Fibroblast of gingiva (primary cell): Measurements from ENCODE around the gene ABCC8.

ENCODE experiments used
- DNase-seq: peaks from one replicate; pipeline ENCODE4 v3.0.0-alpha.2; 2011; ENCODE audit warnings: low read depth

Gene ABCC8

DNA sequence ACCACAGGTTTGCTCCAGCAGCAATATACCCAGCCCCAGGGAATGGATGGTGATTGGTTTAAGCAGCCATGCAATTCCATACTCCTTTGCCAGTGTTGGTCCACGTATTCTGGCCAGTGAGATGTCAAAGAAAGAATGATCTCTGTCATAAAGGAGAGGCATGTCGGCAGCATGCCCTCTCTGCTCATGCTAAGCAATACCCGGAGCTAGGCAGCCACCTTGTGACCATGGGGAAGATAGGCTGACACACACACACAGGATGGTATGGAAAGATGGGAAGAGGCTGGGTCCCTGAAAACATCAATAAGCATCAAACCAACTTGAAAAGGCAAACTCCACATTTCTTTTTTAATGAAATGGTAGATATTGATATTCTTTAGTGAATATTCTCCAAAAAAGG, 5.1 kb downstream of the ABCC8 start:
- DNase-seq: no peak

DNA sequence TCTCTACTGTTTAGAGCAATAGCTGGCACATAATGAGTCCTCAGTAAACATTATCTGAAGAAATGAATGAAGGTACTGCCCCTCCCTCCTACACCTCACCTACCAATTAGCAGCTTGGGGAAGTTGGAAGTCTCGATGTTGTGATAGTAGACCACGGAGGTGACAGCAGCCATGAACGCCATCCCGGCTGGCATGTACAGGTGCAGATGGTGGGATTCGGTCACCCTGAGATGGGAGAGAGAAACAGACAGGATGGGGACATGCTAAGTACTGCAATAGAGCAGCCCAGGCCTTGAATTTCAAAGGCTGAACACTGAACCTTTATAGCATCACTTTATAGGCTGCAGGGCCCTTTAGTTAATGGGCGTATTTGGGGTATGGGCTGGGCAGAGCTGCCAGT, 6.6 kb downstream of the ABCC8 start:
- no peak for DNase-seq

DNA sequence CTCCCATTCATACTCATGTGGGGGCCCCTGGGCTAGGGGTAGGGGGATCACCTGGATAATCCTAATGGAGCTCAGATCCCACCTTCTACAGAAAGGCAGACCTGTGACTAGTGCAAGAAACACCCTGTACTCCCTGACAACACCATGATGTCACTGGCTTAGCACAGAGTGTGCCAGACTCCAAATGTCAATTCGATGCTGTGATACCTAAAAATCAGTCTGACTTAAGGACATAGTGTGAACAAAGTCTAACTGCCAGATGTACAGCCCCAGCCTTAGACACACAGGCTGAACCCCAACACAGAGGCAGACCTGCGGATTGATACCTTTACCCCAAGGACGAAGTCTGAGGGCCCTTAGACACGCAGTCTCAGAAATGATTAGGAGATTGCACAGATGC, 8.5 kb downstream of the ABCC8 start:
- no peak for DNase-seq

DNA sequence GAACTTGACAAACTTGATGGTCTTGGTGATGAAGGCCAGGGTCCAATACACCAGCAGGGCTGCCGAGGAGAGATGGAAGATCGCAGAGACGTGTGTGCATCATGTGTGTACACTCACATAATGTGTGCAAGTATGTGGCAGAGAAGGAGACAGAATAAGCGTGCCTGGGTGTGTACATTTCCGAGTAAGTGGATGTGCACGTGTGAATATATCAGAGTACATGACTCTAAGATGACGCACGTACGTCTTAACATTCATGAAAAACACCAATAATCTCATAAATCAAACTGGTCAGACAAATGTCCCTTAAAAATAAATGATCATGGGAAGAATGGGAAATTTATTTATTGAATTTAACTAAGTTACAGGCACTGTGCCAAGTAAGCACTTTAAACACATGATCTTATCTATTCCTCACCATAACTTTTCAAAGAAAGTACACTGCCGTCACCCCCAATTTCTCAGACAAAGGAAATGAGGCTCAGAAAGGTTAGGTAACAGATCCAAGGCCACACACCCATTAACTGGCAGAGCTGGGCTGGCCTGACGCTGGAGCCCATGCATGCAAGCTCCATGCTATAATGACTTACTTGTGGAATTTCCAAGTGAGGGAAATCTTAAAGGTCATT, 13.0 kb downstream of the ABCC8 start:
- DNase-seq: no peak

DNA sequence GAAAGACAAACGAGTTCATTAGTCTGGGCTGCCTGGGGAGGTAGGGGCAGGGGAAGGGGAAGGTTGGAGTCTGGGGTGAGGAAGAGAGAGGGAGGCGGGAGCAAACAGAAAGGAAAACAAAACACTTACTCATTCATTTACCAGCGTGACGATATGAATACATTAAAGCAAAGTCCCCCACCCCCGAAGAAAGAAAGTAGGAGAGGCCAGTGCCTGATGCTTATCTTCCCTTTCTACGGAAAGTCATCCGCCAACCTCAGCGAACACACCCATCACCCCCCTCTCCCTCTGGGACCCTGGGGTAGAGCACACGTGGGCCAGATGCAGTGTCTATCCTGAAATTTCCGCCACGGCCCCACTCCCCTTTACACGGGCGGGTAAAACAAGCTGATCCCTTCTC, 13.7 kb downstream of the ABCC8 start:
- no peak for DNase-seq

DNA sequence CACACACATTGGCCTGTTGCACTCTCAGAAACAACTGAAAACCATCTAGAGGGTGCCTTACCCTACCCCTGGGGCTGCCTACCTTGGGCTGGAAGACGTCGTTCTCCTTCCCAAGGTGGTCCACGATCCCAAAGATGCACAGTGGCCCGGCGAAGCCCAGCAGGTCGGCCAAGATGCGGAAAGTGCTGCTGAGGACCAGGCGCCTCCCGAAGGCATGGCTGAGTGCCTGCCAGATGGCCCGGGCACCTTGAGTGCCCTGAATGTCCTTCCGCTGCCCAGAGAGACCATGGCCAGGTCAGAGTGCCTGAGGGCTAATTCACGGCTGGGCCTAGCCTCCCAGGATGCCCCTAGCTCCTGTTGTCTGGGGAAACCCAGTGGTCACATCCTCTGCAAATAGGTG, 16.2 kb downstream of the ABCC8 start:
- no peak for DNase-seq

DNA sequence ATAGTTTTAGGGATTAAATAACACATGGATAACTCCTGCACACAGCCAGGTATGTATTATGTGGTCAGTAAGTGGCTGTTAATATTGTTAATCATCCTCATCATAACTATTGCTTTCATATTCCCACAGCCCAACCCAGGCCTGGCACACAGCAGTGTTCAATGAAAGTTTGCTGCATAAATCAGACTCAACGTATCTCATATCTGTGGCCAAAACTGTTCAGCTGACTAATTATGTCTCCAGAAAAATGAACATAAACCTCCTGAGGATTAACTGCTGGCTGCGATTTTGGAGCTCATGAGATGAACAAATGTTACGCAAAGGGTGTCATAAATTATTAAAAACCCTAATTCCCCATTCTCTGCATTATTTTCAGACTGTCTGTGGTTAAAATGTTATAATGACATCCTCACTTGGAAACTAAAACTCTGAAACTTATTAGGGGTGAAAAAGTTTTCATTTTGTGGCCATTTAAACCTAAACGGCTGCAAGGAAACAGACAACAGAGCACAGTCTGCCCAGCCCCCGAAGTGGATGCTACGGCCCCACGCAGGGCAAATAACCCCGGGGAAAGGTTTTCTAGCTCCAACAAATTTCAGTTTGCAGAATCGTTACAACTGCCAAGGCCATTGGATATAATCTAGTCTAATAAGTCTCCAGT, 17.3 kb downstream of the ABCC8 start:
- no peak for DNase-seq

DNA sequence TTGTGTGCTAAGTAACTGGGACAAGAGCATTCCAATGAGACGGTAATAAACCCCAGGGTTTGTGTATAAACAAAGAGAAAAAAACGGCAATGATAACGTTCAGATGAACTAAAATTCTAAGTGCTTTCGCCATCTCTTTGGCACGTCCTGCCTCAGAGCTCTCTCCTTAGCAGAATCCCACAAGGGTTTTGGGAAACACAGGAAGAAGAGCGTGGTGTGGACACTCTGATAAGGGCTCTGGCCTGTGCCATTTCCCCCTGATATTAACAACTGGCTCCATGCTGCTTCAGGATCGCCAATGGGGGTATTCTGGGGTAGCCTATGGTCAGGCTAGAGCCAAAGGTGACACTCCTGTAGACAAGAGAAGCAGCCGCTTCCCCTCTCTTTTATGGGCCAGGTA, 18.4 kb downstream of the ABCC8 start:
- no peak for DNase-seq

DNA sequence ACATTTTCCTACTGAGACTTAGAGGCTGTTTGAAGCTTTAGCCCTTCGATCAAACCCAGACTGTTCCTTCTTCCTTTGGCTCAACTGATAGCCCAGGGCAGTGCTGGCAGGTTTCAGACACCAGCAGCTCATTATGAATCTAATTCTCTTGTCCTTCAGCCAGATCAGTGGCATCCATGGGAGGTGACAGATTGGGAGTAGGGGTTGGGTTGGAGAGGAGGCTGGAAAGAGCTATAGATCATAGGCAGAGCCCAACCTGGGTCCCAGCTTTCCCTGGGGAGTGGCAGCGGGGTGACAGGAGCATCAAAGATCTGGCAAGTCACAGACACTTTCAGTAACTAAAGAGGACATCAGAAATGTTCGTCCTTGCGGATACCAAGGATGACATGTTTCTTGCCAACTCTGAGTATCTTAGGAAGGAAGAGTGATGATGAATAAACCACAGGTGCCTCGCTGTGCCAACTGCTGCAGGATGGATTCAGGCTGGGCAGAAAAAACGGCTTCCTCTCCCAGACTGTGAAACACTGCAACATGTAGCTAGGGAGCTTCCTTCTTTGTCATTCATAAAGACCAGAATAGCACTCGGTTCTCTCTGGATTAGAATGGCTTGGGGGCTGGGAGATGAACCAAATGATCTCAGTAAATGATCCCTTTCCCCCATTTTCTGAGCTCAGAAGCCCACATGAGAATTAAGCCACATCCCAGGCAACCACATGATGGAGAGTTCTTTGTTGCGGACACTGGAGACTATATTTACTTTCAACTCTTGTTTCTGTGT, 19.1 kb downstream of the ABCC8 start:
- no peak for DNase-seq

DNA sequence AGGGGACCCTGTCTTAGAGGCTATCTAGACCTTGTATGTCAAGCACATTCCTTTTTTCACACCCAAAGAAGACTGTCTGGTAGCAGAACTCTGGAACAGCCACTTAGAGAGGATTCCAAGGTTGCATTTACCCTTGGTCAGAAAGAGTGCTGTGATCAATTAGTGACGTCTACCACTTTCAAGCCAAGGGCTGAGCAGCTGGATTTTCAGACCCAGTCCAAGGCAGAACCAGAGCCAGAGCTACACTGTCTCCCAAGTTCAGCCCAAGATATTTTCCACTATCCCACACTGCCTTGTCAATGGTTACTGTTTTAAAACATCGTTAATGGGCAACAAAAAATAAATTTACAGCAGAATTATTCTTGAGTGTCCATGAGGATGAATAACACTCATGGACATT, 24.0 kb downstream of the ABCC8 start:
- DNase-seq: no peak

DNA sequence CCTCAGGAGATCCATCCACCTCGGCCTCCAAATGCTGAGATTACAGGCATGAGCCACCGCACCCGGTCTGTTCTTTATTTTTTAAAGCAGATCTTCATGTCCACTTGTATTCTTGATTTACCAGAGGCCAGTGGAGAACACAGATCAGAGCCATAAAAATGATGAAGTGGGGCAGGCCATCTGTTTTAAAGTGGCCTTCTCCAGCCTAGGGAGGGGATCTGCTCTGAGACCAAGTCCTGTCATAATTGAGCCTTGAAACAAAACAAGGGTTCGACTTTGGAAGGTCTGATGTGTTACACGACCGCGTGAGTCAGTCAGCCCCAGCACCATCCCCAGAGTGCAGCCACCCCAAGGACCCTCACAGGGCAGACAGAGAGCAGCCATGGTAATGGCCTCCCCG, 27.5 kb downstream of the ABCC8 start:
- no peak for DNase-seq

DNA sequence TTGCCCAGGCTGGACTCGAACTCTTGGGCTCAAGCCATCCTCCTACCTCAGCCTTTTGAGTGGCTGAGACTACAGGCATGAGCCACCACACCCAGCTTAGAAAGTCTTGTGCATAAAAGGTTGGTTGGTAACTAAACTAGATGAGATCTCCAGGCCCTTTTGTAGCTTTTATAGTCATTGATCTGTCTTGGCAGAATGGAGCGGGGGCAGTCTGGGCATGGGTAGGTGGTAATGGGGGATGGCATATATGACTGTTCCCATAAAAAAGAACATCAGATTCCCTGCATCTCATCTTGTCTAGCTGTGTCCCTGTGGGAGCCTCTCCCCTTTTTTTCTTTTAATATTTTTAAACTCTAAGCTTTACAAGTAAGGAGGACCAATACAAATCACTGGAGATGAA, 30.2 kb downstream of the ABCC8 start:
- no peak for DNase-seq

DNA sequence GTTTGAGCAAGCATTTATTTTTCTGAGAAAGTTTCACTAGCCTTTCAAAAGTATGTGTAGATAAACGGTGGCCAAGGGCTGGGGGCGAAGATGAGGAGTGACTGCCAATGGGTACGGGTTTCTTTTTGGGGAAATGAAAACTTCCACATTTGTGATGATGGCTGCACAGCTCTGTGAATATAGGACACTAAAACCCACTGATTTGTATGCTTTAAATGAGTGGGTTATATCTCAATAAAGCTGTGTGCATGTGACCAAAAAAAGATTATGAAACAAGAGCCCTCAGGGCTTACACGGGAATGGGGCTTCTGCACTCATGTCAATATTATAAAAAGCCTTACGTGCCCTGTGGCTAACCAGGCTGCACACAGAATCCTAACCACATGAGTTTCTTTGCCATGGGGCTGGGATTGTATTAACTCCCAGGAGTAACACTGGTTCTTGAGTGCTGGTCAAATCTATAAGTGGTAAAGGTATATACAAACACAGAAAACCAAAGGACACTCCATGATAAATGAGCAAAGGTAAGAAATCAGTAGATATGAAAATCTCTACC, 31.3 kb downstream of the ABCC8 start:
- DNase-seq: no peak

DNA sequence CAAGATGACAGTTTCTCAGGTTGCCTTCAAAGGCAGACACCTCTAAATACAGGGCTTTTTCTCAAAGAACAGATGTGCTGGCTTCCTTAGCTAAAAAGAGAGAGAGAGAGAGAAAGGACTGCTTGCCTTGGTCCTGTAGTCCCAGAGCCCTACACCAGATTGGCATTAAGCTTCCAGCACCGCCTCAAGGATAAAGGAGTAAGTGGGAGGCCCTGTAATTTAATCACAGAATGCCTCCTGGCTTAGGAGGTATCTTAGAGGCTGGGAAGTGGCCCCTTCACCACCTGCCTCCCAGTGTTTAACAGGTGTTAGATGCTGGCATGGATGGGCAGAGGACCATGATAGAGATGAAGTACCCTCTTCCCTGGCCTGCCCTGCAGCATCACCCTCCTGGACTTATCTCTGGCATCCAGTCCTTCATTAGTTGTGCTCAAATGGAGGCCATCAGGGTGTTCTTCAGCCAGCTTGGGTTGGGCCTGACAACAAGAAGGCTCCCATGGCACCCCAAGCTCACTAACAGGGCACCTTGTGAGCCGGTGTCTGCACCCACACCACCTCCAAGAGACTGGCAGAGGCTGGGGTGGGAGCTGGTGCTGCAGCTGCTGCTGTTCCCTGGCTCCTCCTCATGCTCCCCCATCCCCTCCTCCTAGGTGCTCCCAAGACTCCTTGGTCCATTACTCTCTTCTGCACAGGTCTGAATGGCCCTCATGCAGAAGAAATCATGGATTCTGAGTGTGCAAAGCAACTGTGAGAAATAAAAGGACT, 32.5 kb downstream of the ABCC8 start:
- DNase-seq: no peak

DNA sequence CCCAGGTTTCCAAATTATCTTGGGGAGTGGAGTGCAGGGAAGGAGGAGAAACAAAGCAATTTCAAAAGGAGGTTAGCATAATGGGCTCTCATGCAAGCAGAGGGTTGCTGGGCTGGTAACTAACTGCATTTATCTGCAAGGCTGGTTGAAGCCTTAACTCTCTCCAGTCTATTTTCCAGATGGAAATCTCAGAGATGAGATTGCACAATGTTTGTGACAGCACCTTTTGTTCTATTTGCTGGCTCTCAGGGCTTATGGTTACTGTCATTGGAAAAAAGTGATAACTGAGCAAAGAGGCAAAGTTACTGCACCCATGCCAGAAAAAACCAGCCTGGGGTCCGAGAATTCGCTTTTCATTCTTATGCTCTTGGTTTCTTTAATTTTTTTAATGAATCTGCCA, 33.2 kb downstream of the ABCC8 start:
- DNase-seq: no peak

DNA sequence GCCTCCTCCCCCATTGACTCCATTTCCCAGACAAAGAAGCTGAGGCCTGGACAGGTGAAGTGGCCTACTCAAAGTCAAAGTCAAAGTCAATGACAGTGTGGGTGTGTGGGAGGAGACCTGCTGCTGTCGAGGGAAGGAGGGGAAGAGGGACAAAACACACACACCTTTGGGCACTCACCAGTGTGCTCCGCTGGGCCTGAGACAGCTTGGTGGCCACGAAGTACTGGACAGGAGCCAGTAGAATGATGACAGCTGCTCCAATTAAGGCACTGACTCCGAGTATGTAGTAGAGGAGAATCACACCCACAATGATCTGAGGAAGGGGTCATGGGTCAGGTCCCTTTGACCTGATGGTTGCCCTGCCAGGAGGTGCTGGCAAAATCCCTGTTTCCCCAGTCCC, 33.6 kb downstream of the ABCC8 start:
- no peak for DNase-seq

DNA sequence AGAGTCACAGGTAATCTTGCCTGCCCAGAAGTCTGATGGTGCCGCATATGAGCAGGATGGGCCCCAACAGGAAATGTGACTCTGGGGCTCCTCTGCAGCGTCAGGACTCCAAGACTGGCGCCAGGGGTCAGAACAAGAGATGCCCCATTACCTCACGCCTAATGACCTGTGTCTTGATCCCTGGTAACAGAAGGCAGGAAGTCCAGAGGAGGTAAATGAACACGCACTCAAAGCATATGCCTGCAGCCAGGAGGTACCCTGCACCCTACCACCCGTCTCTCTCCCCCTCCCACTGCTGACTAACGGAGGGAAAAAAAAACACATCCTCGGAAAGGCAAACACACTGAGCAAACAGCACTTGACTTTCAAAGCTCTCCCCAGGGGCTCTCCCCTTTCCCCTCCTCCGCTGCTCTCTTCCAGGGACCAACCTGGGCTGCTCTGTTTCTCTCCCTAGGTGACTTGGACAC, 37.3 kb downstream of the ABCC8 start:
- no peak for DNase-seq

DNA sequence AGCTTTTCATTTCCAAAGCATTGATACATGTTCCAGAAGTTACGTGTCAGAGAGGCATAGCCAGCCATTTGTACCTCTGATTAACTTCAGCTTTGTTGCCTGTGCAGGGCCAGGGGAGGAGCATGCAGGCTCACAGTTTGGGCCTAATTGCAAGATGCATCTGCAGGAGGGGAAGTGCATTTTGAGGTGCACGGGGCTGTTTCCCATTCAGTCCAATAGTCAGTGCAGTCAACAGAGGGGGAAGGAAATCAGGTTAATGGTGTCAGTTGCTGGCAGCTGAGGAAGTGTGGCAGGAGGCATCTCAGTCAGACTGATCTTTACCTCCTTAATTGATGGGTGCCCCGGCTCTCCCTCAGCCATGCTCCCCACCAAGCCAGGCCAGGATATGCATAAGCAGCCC, 39.3 kb downstream of the ABCC8 start:
- no peak for DNase-seq

DNA sequence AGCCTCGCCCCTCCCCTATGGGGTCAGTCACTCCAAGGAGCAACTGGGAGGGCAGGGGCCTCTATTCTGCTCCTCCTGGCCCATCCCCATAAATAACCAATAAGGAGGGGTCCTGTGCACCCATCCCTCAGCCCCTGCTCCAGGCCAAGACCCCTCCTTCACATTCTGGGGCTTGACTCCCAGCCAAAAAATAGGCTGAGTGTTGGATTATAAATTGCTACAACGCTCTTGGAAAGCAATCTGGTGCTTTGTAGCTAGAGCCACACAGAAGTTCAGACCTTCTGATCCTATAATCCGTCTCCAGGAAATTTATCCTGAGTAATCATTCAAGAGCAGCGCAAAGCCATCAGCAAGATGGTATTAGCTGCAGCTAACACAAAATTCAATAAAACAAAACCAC, 42.5 kb downstream of the ABCC8 start:
- no peak for DNase-seq

DNA sequence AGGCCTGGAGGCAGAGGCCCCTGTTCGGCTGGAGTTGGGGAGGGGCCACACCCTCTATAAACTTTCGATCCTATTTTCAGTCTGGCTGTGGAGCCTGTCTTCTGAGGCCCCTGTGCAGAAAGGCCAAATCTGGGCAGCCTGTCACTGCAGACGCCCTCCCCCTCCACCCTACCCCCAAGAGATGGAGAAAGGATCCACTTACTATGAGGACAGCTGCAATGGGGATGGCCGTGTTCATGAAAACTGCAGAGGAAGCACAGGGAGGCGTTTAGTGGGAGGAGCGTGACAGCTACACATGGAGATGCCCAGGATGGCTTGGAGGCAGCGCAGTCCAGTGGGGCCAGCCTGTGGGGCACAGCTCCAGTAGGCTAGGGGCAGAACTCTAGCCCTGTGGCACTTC, 44.6 kb downstream of the ABCC8 start:
- DNase-seq: no peak

DNA sequence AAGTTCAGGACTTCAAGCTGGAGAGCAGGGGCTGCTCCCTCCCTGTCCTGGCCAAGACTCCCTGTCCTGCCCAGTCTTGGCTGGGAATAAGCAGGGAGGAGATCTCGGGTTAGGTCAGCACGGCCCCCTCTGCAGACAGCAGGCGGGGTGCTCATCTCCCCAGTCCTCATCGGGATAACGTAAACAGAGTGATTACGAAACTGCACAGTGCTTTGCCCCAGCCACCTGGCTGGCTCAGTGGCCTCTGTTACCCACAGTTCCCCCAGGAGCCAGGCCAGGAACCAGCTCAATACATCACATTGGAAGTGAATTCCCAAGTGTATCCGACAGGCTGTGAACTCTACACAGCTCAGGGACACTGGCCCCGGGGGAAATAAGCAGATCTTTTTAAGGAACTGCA, 45.5 kb downstream of the ABCC8 start:
- no peak for DNase-seq

DNA sequence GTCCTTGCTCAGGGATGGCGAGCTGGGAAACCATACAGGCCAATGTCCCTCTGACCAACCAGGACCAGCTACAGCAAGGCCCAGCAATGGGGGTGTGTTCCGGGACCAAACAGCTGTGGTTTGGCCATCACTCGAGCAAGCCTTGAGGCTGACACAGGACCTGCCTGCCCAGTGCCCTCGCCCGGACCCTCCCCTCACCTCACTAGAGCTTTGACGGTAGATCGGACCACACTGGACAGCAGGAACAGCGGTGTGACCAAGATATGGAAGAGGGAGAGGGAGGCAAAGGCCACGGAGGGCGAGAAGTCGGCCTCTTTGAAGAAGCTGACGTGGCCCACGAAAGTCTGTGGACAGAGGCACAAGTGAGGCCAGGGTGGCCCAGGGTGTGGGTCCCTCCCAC, 46.0 kb downstream of the ABCC8 start:
- no peak for DNase-seq
